ENCODE measurements around the gene TSFM. TPM values are rescaled to one million over a fixed set of nuclear protein-coding genes. Genes with fewer than 3 reads are reported as not detected.
A peak's percentile ranks its signal among the peaks of the same experiment; 100 is the strongest.

The TSFM gene
- total RNA-seq, 5 donors from 2014 or later (not counting 1 experiment from before 2014, with no cell fraction given), result 15.5 to 21.5 (median 20.2) TPM

DNA sequence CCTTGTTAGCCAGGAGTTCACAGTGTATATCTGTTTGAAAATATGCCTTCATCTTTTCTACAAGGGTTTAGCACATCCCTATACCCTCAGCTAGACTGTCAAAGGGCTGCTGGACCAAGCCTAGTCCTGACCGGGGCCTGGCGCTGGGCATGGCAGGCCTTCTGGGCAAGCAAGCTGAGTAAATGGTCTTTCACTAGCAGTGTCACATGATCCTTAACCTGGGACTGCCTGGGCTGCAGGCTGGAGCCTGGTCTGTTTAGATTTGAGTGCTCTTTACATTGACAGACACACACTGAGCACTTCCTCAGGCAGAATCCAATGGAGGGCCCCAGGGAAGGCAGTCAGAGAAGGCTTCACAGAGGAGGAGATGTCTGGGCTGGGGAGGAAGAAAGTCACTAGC lies 42.9 kb downstream of the TSFM start:
- CTCF ChIA-PET, result no interaction called here
- Mint-ChIP-seq H3K4me1 (peaks cover 22 to 29% (median 29%) of the 10 kb centered on the region in 3 donors), H3K9me3 (no peaks in the 10 kb centered on the region), H3K27me3 (no peaks in the 10 kb centered on the region), H3K4me3 (no peak overlapping the region), H3K27ac (no peak overlapping the region), H3K36me3 (peaks cover 47% of the 10 kb centered on the region)
- POLR2A ChIA-PET, result interaction anchor here in 1 of 2 donors (0.7 kb wide), 1 partner anchor 30 kb away, joined by 3 read pairs; no protein-coding TSS in a partner anchor
- DNase-seq, result no peak
- no peak for ATAC-seq (replicated peaks in 1 of 4)
- peaks cover 0 to 11% of the 10 kb centered on the region in 2 experiments for H3K4me1 ChIP-seq (ENCODE audit: control insufficient read depth in 1 of 2, extremely low read depth in 1 of 2, insufficient read depth in 2 of 2, low read length in 2 of 2)
- peaks cover 15 to 89% of the 10 kb centered on the region in 2 donors for H3K36me3 ChIP-seq (ENCODE audit: control insufficient read depth in 2 of 2, extremely low read depth in 1 of 2, insufficient read depth in 1 of 2, low read length in 1 of 2)
- H3K4me3 ChIP-seq (ENCODE audit: control insufficient read depth in 1 of 2, extremely low read depth in 1 of 2, low read length in 1 of 2), result no peak overlapping the region
- WGBS (ENCODE audit: insufficient coverage), result 100% methylated on average over 2 of the region's 2 CpGs
- no peak overlapping the region for H3K27ac ChIP-seq (ENCODE audit: low read length)
- H3K27me3 ChIP-seq (replicated peaks in 1 of 2; ENCODE audit: control insufficient read depth in 2 of 2, extremely low read depth in 1 of 2, insufficient read depth in 2 of 2, low read length in 1 of 2), result no peaks in the 10 kb centered on the region
- H3K9me3 ChIP-seq, result no peaks in the 10 kb centered on the region

DNA sequence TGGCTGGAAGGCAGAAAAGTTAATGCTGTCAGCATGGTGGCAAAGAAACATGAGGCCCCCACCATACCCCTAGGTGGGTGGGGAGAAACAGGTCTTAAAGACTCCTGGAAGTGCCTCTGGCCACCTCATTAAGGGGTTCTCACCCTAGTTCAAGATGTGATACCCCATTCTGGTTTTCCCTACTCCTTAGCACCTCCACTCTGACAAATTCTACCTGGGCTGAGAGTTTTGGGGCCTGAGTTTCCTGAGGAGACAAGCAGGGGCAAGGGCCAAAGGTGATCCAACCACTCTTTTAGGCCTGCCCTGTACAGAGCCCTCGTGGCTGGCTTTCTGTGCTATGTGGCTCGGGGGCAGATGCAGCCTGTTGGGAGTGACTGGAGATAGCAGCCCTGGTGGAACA lies 43.8 kb downstream of the TSFM start:
- H3K27me3 ChIP-seq (replicated peaks in 1 of 2; ENCODE audit: control insufficient read depth in 2 of 2, extremely low read depth in 1 of 2, insufficient read depth in 2 of 2, low read length in 1 of 2), result no peaks in the 10 kb centered on the region
- no peak overlapping the region for H3K4me3 Mint-ChIP-seq
- H3K9me3 Mint-ChIP-seq, result no peaks in the 10 kb centered on the region
- POLR2A ChIA-PET, result no interaction called here
- peaks cover 25 to 34% (median 33%) of the 10 kb centered on the region in 3 donors for H3K4me1 Mint-ChIP-seq
- H3K27ac Mint-ChIP-seq, result no peak overlapping the region
- peaks cover 2 to 21% of the 10 kb centered on the region in 2 experiments for H3K4me1 ChIP-seq (ENCODE audit: control insufficient read depth in 1 of 2, extremely low read depth in 1 of 2, insufficient read depth in 2 of 2, low read length in 2 of 2)
- H3K36me3 Mint-ChIP-seq, result peaks cover 47% of the 10 kb centered on the region
- H3K9me3 ChIP-seq, result no peaks in the 10 kb centered on the region
- no peak for ATAC-seq (replicated peaks in 1 of 4)
- CTCF ChIA-PET, result no interaction called here
- no peak overlapping the region for H3K27ac ChIP-seq (ENCODE audit: low read length)
- H3K4me3 ChIP-seq (ENCODE audit: control insufficient read depth in 1 of 2, extremely low read depth in 1 of 2, low read length in 1 of 2), result no peak overlapping the region
- no peaks in the 10 kb centered on the region for H3K27me3 Mint-ChIP-seq
- no peak for DNase-seq
- 100% methylated on average over 2 of the region's 2 CpGs for WGBS (ENCODE audit: insufficient coverage)
- H3K36me3 ChIP-seq (ENCODE audit: control insufficient read depth in 2 of 2, extremely low read depth in 1 of 2, insufficient read depth in 1 of 2, low read length in 1 of 2), result peaks cover 15 to 84% of the 10 kb centered on the region in 2 donors

DNA sequence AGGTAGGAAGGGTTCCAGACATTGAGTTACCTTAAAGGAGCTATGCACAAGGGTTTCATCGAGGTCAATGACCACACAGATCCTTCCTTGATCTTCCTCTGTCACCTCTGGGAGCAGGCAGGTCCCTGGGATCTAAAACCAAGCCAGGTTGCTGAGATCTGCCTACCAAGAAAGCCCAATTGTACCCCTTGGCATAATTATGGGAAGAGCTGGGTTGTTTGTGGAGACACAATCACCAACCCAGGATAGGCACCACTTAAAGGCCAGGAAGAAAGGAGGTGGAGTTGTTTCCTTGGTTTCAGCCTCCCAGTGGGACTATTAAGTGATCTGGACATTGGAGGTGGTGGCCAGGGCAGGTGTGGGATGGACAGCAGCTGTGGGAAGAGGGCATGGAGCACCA lies 44.4 kb downstream of the TSFM start:
- Mint-ChIP-seq H3K36me3 (peaks cover 47% of the 10 kb centered on the region), H3K27ac (peak overlapping the region in 1 of 2 donors; percentile 39), H3K4me1 (peaks cover 31 to 39% (median 39%) of the 10 kb centered on the region in 3 donors), H3K9me3 (no peaks in the 10 kb centered on the region), H3K4me3 (no peak overlapping the region), H3K27me3 (no peaks in the 10 kb centered on the region)
- DNase-seq (no peak), ATAC-seq (replicated peaks in 1 of 4) (no peak)
- H3K27me3 ChIP-seq (replicated peaks in 1 of 2; ENCODE audit: control insufficient read depth in 2 of 2, extremely low read depth in 1 of 2, insufficient read depth in 2 of 2, low read length in 1 of 2), result no peaks in the 10 kb centered on the region
- peaks cover 8 to 26% of the 10 kb centered on the region in 2 experiments for H3K4me1 ChIP-seq (ENCODE audit: control insufficient read depth in 1 of 2, extremely low read depth in 1 of 2, insufficient read depth in 2 of 2, low read length in 2 of 2)
- peaks cover 15 to 83% of the 10 kb centered on the region in 2 donors for H3K36me3 ChIP-seq (ENCODE audit: control insufficient read depth in 2 of 2, extremely low read depth in 1 of 2, insufficient read depth in 1 of 2, low read length in 1 of 2)
- no peaks in the 10 kb centered on the region for H3K9me3 ChIP-seq
- WGBS (ENCODE audit: insufficient coverage), result 100% methylated on average over 1 of the region's 1 CpG
- H3K27ac ChIP-seq (ENCODE audit: low read length), result no peak overlapping the region
- no peak overlapping the region for H3K4me3 ChIP-seq (ENCODE audit: control insufficient read depth in 1 of 2, extremely low read depth in 1 of 2, low read length in 1 of 2)
- CTCF ChIA-PET, result interaction anchor here in 1 of 2 donors (1.1 to 1.7 kb wide), 2 partner anchors 24 to 29 kb away, joined by 3 to 4 read pairs; no protein-coding TSS in a partner anchor
- POLR2A ChIA-PET, result interaction anchor here in 1 of 2 donors (0.5 to 1.0 kb wide), 2 partner anchors 10 to 82 kb away, joined by 3 to 4 read pairs; partner anchors contain the start of gene TSPAN31

DNA sequence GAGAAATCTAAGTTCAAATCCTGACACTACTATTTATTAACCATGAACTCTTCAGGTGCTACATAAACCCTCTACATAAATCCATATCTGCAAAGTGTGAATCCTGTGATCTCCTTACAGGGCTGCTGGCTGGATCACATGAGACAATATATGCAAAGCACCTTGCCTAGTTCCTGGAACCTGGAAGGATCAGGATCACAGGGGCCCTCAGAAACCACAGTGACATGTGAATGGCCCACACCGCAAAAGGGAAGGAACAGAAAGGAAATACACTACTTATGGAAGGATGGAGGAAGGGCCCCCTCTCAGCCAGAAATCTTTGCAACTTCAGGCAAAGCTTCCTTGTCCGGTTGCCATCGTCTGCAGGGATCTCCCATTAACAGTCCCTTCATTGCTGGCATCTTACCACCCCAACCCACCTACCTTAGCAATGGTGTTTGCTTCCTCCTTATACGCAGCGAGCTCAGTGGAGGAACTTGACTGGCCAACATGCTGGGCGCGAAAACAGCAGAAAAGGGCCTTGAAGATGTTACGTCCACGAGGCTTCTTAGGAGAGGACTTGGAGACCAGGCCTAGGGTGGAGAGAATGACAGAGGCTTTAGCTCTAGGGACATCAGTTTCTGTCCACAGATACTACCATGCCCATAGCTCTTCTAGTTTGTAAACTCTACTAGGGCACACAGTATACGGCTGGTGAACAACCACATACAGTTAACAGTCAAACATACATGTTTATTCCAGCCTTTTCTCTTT lies 46.6 kb downstream of the TSFM start:
- 94% methylated on average over 8 of the region's 10 CpGs for WGBS (ENCODE audit: insufficient coverage)
- Mint-ChIP-seq H3K4me1 (peaks cover 50 to 61% (median 57%) of the 10 kb centered on the region in 3 donors), H3K4me3 (peak overlapping the region in 1 of 3 donors; percentile 30), H3K36me3 (peaks cover 30% of the 10 kb centered on the region), H3K27ac (no peak overlapping the region), H3K9me3 (no peaks in the 10 kb centered on the region), H3K27me3 (no peaks in the 10 kb centered on the region)
- H3K4me3 ChIP-seq (ENCODE audit: control insufficient read depth in 1 of 2, extremely low read depth in 1 of 2, low read length in 1 of 2), result no peak overlapping the region
- H3K9me3 ChIP-seq, result no peaks in the 10 kb centered on the region
- H3K27me3 ChIP-seq (replicated peaks in 1 of 2; ENCODE audit: control insufficient read depth in 2 of 2, extremely low read depth in 1 of 2, insufficient read depth in 2 of 2, low read length in 1 of 2), result no peaks in the 10 kb centered on the region
- DNase-seq (no peak), ATAC-seq (replicated peaks in 1 of 4) (no peak)
- CTCF ChIA-PET, result interaction anchor here (0.7 to 1.4 kb wide), 3 partner anchors 8 to 79 kb away, joined by 3 to 4 read pairs (median 3); no protein-coding TSS in a partner anchor
- no peak overlapping the region for H3K27ac ChIP-seq (ENCODE audit: low read length)
- peaks cover 21 to 49% of the 10 kb centered on the region in 2 experiments for H3K4me1 ChIP-seq (ENCODE audit: control insufficient read depth in 1 of 2, extremely low read depth in 1 of 2, insufficient read depth in 2 of 2, low read length in 2 of 2)
- POLR2A ChIA-PET, result interaction anchor here in 1 of 2 donors (1.4 kb wide), 1 partner anchor 13 kb away, joined by 4 read pairs; no protein-coding TSS in a partner anchor
- H3K36me3 ChIP-seq (ENCODE audit: control insufficient read depth in 2 of 2, extremely low read depth in 1 of 2, insufficient read depth in 1 of 2, low read length in 1 of 2), result peaks cover 15 to 62% of the 10 kb centered on the region in 2 donors

DNA sequence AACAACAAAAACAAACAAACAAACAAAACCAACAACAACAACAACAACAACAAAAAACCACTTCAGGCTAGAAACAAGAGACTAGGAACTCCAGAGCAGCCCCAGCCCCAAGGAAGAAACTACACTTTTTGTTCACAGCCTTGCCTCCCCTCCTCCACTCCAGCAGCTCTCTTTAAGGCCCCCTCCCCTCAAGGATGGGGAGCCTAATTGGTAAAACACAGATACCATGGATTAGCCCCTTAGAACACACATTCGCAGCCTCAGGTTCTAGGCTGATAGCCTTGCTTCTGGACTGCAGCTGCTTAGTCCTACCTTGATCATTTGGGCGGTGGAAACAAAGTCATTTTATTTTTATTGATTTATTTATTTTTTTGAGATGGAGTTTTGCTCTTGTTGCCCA lies 47.8 kb downstream of the TSFM start:
- DNase-seq (no peak), ATAC-seq (replicated peaks in 1 of 4) (no peak)
- peak overlapping the region in 2 of 3 donors; percentile 30 to 41 for H3K4me3 Mint-ChIP-seq
- Histone ChIP-seq H3K27me3 (replicated peaks in 1 of 2; ENCODE audit: control insufficient read depth in 2 of 2, extremely low read depth in 1 of 2, insufficient read depth in 2 of 2, low read length in 1 of 2) (no peaks in the 10 kb centered on the region), H3K4me3 (ENCODE audit: control insufficient read depth in 1 of 2, extremely low read depth in 1 of 2, low read length in 1 of 2) (no peak overlapping the region), H3K36me3 (ENCODE audit: control insufficient read depth in 2 of 2, extremely low read depth in 1 of 2, insufficient read depth in 1 of 2, low read length in 1 of 2) (peaks cover 6 to 50% of the 10 kb centered on the region in 2 donors), H3K9me3 (no peaks in the 10 kb centered on the region), H3K4me1 (ENCODE audit: control insufficient read depth in 1 of 2, extremely low read depth in 1 of 2, insufficient read depth in 2 of 2, low read length in 2 of 2) (peaks cover 22 to 61% of the 10 kb centered on the region in 2 experiments), H3K27ac (ENCODE audit: low read length) (no peak overlapping the region)
- POLR2A ChIA-PET, result interaction anchor here in 1 of 2 donors (0.6 to 1.4 kb wide), 2 partner anchors 12 to 67 kb away, joined by 4 read pairs; no protein-coding TSS in a partner anchor
- H3K4me1 Mint-ChIP-seq, result peaks cover 58 to 70% (median 68%) of the 10 kb centered on the region in 3 donors
- no peak overlapping the region for H3K27ac Mint-ChIP-seq
- no peaks in the 10 kb centered on the region for H3K9me3 Mint-ChIP-seq
- H3K36me3 Mint-ChIP-seq, result peaks cover 22% of the 10 kb centered on the region
- CTCF ChIA-PET, result interaction anchor here (0.7 to 1.4 kb wide), 4 partner anchors 24 to 159 kb away, joined by 3 to 4 read pairs (median 3); no protein-coding TSS in a partner anchor
- no peaks in the 10 kb centered on the region for H3K27me3 Mint-ChIP-seq
- WGBS (ENCODE audit: insufficient coverage), result no CpG with 5 or more reads among the region's 2 CpGs

DNA sequence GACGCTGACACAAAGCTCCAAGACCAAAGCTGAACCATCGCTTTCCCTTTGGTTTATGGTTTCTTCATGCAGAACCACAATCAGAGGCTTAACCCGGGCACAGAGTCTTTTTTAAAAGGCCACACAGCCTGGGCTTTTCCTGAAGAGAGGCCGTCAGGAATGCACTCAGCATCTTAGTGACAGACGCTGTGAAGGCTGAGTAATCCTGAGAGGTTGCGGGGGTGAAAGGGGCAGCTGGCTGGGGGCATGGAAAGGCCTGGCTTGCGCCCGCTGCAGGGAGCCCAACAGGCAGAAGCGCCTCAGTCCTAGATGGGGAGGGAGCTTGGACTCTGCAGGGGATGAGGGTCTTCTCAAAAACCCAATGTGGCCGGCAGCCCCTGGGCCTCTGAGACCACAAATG lies 50.4 kb downstream of the TSFM start:
- ChIA-PET CTCF (interaction anchor here (0.6 to 2.0 kb wide), 10 partner anchors 9 to 938 kb away, joined by 3 to 18 read pairs (median 6); partner anchors contain the start of gene CTDSP2 (in 1 of the 2)), POLR2A (interaction anchor here (0.6 to 0.7 kb wide), 4 partner anchors 20 to 40 kb away, joined by 3 to 13 read pairs (median 6); no protein-coding TSS in a partner anchor)
- 48% methylated on average over 6 of the region's 10 CpGs for WGBS (ENCODE audit: insufficient coverage)
- H3K9me3 Mint-ChIP-seq, result no peaks in the 10 kb centered on the region
- peaks cover 42 to 82% of the 10 kb centered on the region in 2 experiments for H3K4me1 ChIP-seq (ENCODE audit: control insufficient read depth in 1 of 2, extremely low read depth in 1 of 2, insufficient read depth in 2 of 2, low read length in 2 of 2)
- H3K4me1 Mint-ChIP-seq, result peaks cover 79 to 88% (median 87%) of the 10 kb centered on the region in 3 donors
- H3K9me3 ChIP-seq, result no peaks in the 10 kb centered on the region
- DNase-seq (no peak), ATAC-seq (replicated peaks in 1 of 4) (no peak)
- H3K36me3 Mint-ChIP-seq, result peaks cover 7% of the 10 kb centered on the region
- H3K27me3 ChIP-seq (replicated peaks in 1 of 2; ENCODE audit: control insufficient read depth in 2 of 2, extremely low read depth in 1 of 2, insufficient read depth in 2 of 2, low read length in 1 of 2), result no peaks in the 10 kb centered on the region
- peak overlapping the region; percentile 84 for H3K27ac ChIP-seq (ENCODE audit: low read length)
- H3K4me3 ChIP-seq (ENCODE audit: control insufficient read depth in 1 of 2, extremely low read depth in 1 of 2, low read length in 1 of 2), result no peak overlapping the region
- peaks cover 0 to 25% of the 10 kb centered on the region in 2 donors for H3K36me3 ChIP-seq (ENCODE audit: control insufficient read depth in 2 of 2, extremely low read depth in 1 of 2, insufficient read depth in 1 of 2, low read length in 1 of 2)
- H3K27me3 Mint-ChIP-seq, result no peaks in the 10 kb centered on the region
- peak overlapping the region in 1 of 3 donors; percentile 82 for H3K4me3 Mint-ChIP-seq
- H3K27ac Mint-ChIP-seq, result peak overlapping the region; percentile 23 to 92
